Effector memory CD8-positive, alpha-beta T cell (primary cell): ENCODE measurements around the gene KLK3.
A peak's percentile ranks its signal among the peaks of the same experiment; 100 is the strongest.

Experiments used
- ATAC-seq: fragments of 150-1000 bp; cut with Tn5 transposase; replicated peaks from 2 replicates; pipeline ENCODE4 v1.10.0; 2021; ENCODE audit warnings: mild to moderate bottlenecking, moderate library complexity
- DNase-seq, 3 experiments: peaks; one replicate each; pipeline ENCODE4 v3.0.0; 2021
- H3K27ac Mint-ChIP-seq, 2 donors: one replicate each; pipeline ENCODE4 v1.8.0; 2022; ENCODE audit warnings: mild to moderate bottlenecking in 2 of 2, mixed read lengths in 2 of 2, moderate library complexity in 2 of 2
- H3K27me3 Mint-ChIP-seq, 2 donors: one replicate each; pipeline ENCODE4 v1.8.0; 2022; ENCODE audit warnings: mixed read lengths in 2 of 2
- H3K36me3 Mint-ChIP-seq: one replicate; pipeline ENCODE4 v1.8.0; 2022; ENCODE audit warnings: mild to moderate bottlenecking, moderate library complexity, mixed read lengths; ENCODE audit not compliant: insufficient read depth
- H3K4me1 Mint-ChIP-seq, 2 donors: one replicate each; pipeline ENCODE4 v1.8.0; 2022; ENCODE audit warnings: low read depth in 2 of 2, mixed read lengths in 2 of 2
- H3K4me3 Mint-ChIP-seq, 2 donors: one replicate each; pipeline ENCODE4 v1.8.0; 2022; ENCODE audit warnings: mild to moderate bottlenecking in 2 of 2, mixed read lengths in 2 of 2, moderate library complexity in 2 of 2
- H3K9me3 Mint-ChIP-seq, 2 donors: one replicate each; pipeline ENCODE4 v1.8.0; 2022; ENCODE audit warnings: mixed read lengths in 2 of 2

Gene KLK3

GRCh38 chr19:50908336-50908735 is 53.6 kb downstream of the KLK3 start:
- ATAC-seq = no peak
- peaks cover 8 to 18% of the 10 kb centered on the region in 2 donors for H3K27me3 Mint-ChIP-seq
- no peak for DNase-seq
- peaks cover 4 to 8% of the 10 kb centered on the region in 2 donors for H3K4me1 Mint-ChIP-seq
- H3K36me3 Mint-ChIP-seq = peaks cover 3% of the 10 kb centered on the region
- no peak overlapping the region for H3K4me3 Mint-ChIP-seq
- no peak overlapping the region for H3K27ac Mint-ChIP-seq
- no peaks in the 10 kb centered on the region for H3K9me3 Mint-ChIP-seq

GRCh38 chr19:50909240-50910070 is 54.7 kb downstream of the KLK3 start:
- H3K36me3 Mint-ChIP-seq = no peaks in the 10 kb centered on the region
- no peak overlapping the region for H3K27ac Mint-ChIP-seq
- peak overlapping the region in 1 of 2 donors; percentile 33 for H3K4me3 Mint-ChIP-seq
- DNase-seq (no peak), ATAC-seq (no peak)
- H3K9me3 Mint-ChIP-seq = no peaks in the 10 kb centered on the region
- H3K4me1 Mint-ChIP-seq = peaks cover 4 to 8% of the 10 kb centered on the region in 2 donors
- peaks cover 0 to 14% of the 10 kb centered on the region in 2 donors for H3K27me3 Mint-ChIP-seq
